Measurements from ENCODE around the gene PCSK2. TPM values are rescaled to one million over a fixed set of nuclear protein-coding genes. Genes with fewer than 3 reads are reported as not detected.

Gene PCSK2
- total RNA-seq, result not detected in 2 replicates

GRCh38 chr20:17226410-17227218 is at the start of gene PCSK2:
Gene PCSK2, plus strand, starts transcription at chr20:17227040. Its CDS starts 266 bp downstream, at chr20:17227306.

GRCh38 chr20:17530716-17531664 is 304.1 kb downstream of the PCSK2 start, which contains the start of gene BFSP1:
Gene BFSP1, minus strand, starts transcription at chr20:17531379. Its CDS starts 50 bp downstream, at chr20:17531329.

All from smooth muscle cell of the umbilical artery (primary cell).